Hepatic stellate cell (primary cell): ENCODE measurements around the gene GIMD1.
"Not testable (repeated sequence)": the region's sequence is repeated elsewhere in the genome, so short reads cannot be mapped to it uniquely, and the experiment has no call there.

Experiments
- DNase-seq: peaks from one replicate; pipeline ENCODE4 v3.0.0; 2011; ENCODE audit warnings: low spot score

GIMD1 gene

DNA sequence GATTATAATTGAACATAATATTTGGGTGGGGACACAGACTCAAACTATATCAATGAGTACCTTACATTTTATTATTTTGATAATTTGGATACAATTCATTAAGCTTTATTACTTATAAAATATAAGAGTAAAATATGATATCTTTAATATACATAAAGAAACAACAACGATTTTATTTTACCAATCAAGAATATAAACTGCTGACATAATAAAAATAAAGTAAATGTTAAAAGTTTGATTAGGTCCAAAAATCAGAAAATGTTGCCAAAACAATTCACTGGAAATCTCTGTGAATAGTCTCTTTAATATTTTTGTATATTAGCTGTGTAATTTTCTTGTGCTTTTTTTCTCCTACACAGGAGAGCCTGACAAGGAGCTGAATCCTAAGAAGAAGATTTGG lies 21.4 kb downstream of the GIMD1 start:
- no peak for DNase-seq

DNA sequence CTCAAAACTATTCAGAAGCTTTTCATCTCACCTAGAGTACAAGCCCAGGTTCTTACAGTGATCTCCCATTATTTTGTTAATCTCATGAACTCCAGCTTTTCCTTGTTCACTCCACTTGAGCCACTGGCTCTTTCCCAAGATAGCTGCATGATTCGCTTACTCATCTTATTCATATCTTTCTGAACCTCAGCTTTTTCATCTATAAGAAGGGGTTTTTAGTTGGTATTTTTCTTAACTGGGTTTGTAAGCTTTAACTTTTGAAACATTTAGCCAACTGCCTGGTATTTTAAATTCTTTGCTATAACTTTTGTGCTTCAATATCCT lies 24.0 kb downstream of the GIMD1 start:
- DNase-seq = no peak

DNA sequence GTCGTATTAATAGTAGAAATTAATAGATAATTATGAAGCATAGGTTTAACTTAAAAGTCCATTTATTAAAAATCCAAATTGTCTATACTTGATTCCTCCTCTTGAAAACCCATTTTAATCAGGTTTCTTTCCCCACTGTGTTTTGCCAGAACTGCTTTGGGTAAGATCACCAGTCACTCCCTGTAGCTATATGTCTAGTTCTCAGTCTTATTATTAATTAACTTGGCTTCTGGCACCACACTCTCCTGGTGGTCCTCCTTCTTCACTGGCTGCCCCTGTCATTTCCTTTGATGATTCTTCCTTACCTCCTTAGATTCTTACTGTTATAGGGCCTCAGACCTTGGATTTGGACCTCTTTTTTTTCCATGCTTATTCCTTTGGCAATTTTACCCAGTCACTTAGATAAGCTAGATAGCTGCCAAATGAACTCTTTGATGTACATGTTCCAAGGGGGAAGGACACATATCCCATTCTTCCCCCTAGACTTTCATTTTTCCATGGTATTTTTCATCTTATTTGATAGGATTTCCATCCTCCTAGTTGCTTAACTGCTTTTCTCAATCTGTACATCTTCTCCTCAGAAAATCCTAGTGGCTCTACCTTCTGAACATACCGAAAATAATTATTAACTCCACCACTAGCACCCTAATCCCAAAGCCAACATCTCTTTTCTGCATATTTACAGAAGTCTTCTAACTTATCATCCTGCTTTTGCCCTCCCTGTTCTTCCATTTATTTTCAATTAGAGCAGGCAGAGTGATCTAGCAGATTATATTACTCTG lies 24.5 kb downstream of the GIMD1 start:
- DNase-seq = no peak

DNA sequence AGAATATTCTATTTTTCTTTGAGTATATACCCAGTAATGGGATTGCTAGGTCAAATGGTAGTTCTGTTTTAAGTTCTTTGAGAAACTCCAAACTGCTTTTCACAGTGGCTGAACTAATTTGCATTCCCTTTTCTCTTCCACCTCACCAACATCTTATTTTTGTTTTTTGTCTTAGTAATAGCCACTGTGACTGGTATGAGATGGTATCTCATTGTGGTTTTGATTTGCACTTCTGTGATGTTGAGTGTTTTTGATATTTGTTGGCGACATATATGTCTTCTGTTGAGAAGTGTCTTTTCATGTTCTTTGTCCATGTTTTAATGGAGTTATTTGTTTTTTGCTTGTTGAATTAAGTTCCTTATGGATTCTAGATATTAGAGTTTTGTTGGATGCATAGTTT lies 27.8 kb downstream of the GIMD1 start:
- no peak for DNase-seq

DNA sequence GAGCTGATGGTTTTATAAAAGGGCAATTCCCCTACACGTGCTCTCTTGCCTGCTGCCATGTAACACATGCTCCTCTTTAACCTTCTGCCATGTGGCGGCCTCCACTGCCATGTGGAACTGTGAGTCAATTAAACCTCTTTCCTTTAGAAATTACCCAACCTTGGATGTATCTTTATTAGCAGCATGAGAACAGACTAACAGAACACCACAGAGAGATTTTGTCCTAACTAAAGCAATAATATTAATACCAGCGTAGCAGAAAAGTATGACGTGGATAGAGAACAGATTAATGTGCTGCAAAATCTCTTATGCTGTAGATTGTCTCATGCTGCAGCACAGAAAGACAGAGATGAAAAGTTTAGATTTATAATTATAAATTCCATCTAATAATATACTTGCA lies 29.1 kb downstream of the GIMD1 start:
- no peak for DNase-seq

DNA sequence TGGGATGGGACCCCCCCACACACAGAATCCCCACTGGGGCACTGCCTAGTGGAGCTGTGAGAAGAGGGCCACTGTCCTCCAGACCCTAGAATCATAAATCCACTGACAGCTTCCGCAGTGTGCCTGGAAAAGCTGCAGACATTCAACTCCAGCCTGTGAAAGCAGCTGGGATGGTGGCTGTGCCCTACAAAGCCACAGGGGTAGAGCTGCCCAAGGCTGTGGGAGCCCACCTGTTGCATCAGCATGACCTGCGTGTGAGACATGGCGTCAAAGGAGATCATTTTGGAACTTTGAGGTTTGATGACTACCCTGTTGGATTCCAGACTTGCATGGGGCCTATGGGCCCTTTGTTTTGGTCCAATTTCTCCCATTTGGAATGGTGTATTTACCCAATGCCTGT lies 29.9 kb downstream of the GIMD1 start:
- DNase-seq = no peak

DNA sequence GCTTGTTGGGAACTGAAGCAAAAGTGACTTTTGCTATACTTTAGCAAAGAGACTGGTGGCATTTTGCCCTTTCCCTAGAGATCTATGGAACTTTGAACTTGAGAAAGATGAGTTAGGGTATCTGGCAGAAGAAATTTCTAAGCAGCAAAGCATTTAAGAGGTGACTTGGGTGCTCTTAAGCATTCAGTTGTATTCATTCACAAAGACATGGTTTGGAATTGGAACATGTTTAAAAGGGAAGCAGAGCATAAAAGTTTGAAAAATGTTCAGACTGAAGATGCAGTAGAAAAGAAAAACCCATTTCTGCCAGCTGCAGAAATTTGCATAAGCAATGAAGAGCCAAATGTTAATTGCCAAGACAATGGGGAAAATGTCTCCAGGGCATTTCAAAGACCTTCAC lies 30.7 kb downstream of the GIMD1 start:
- no peak for DNase-seq

DNA sequence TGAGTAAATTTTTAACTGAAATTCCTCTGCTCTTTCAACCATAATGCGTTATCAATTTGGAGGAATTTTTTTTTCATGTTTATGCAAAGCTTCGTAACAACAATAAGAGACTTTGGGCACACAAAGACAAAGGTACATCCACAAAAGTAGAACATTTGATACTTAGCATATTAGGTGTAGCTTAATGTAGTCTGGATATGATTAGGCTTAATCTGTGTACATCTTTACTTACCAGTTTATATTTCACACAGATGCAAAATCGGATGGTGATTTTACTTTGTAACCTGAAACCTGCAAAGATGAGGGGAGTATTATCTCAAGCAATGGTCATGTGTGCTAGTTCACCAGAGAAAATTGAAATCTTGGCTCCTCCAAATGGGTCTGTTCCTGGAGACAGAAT lies 32.0 kb downstream of the GIMD1 start:
- DNase-seq = no peak

DNA sequence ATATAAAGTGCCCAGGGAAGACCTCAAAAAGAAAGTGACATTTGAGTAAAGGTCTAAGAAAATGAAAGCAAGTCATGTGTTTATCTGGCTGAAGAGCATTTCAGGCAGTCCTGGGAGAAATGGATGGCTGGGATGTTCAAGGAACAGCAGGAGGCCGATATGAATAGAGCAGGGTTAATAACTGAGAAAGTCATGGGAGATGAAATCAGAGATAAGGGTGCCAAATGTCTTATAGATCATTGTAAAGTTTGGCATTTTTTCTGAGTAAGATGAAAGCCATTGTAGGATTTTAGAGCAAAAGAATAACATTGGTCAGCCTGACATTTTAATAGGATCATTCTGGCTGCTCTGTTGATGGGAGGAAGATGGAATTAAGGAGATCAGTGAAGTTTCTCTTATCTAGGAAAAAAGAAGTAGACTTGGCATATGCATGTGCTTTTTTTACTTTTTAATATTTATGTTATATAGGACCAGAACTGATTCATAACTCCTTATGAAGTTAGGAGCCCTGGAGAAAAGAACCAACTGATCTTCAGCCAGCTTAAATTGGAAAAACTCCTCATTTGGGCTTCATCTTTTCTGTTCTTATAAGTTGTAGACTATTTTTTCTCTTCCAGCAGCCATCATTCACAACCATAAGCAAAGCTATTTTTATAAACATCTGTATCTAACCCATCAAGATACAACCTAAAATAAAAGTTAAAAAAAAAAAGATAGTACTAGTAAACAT lies 33.7 kb downstream of the GIMD1 start:
- DNase-seq = no peak

DNA sequence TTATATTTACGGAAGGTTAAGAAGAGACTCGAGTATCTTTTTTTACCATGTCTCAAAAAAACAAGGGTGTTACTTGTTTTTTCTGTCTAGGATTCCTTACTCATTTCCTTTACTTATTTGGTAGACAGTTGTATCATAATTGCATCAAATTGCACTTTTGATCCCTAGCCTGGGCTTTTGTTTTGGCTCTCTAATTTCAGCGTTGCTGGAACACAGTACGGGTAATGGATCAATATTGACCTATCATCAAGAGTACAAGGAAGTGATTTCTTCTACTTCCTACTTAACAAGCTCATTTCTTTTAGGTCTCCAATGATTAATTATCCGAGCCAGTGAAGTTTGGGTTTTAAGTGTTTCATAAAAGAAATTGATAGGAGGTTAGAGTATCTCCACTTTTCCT lies 35.4 kb downstream of the GIMD1 start:
- no peak for DNase-seq

DNA sequence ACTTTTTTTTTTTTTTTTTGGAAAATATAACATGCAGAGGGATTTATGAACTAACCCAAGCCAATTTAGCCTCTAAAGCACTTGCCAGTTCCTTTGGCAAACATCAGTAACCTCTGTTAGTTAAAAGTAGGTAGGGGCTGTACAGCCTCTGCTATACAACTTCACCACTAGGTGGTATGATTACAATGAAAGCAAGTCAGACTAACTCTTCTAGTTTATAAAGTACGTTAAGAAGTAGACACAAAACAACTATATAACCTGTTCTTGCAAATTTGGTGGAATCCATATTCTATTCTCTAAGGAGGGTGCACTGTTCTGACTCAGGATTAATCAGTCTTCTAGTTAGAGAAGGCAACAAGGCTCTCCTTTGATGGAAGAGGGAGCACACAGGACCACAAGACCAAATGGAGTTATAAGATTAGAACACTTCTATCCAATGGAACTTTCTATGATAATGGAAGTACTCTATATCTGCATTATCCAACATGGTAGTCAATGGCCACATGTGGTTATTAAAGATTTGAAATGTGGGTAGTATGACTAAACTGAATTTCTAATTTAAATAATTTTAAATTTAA lies 39.4 kb downstream of the GIMD1 start:
- no peak for DNase-seq

DNA sequence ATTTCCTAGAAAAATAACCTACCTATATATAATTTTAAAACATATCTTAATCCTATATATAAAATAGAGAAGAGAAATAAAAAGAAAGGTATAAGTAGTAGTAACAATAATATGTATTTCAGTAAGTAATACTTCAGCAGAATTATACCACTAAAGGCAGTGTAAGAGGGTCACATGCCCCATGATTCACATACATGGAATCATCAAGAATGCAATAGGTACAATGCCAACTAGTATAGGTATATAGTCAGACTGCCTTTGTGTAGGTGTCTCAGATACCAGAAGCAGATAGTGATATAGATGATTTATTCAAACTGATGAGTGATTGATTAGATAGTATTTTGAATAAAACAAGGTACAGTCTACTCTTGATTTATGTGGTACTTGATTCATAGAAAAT lies 42.8 kb downstream of the GIMD1 start:
- DNase-seq = no peak

DNA sequence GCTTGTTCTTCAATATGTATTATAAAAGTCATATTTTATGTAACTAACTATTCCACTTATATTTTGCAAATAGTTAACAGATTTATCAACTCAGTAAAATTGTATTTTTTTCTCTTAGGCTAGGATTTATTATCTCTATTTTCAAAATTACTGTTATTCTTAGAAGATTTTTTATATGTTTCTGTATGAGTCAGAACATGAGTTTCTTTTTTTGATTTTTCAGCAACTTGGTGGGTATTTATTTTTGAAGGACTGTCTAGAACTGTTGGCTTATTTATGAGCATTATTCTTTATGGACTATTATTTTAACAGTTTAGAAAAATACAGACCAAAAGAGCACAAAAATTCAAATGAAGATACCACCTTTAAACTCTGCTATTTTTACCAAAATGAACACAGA lies 45.5 kb downstream of the GIMD1 start:
- DNase-seq = no peak

DNA sequence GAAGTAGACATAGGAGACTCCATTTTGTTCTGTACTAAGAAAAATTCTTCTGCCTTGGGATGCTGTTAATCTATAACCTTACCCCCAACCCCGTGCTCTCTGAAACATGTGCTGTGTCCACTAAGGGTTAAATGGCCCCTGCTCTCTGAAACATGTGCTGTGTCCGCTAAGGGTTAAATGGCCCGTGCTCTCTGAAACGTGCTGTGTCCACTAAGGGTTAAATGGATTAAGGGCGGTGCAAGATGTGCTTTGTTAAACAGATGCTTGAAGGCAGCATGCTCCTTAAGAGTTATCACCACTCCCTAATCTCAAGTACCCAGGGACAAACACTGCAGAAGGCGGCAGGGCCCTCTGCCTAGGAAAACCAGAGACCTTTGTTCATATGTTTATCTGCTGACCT lies 46.8 kb downstream of the GIMD1 start:
- DNase-seq = not testable (repeated sequence)

DNA sequence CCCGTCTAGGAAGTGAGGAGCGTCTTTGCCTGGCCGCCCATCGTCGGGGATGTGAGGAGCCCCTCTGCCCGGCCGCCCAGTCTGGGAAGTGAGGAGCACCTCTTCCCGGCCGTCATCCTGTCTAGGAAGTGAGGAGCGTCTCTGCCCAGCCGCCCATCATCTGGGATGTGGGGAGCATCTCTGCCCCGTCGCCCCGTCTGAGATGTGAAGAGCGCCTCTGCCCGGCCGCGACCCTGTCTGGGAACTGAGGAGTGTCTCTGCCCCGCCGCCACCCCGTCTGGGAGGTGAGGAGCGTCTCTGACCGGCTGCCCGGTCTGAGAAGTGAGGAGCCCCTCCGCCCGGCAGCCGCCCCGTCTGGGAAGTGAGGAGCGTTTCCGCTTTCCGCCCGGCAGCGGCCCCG lies 47.4 kb downstream of the GIMD1 start:
- DNase-seq = not testable (repeated sequence)

DNA sequence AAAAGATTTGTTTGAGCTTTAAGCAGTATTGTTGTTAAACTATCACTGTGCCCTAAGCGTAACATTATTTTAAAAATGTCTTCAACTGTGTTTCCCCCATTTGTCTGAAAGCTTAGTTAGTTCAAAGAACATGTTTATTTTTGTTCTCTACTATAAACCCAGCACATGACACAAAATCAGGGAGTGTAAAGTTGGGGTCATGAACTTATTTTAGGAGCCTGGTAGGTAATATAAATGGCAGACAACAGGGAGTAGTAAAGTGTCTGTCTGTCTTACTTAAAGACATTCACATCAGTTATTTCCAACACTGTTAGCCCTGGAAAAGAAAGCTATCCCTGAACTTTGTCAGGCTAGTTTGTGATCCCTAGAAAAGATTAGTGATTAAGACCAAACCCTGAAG lies 48.3 kb downstream of the GIMD1 start:
- no peak for DNase-seq

DNA sequence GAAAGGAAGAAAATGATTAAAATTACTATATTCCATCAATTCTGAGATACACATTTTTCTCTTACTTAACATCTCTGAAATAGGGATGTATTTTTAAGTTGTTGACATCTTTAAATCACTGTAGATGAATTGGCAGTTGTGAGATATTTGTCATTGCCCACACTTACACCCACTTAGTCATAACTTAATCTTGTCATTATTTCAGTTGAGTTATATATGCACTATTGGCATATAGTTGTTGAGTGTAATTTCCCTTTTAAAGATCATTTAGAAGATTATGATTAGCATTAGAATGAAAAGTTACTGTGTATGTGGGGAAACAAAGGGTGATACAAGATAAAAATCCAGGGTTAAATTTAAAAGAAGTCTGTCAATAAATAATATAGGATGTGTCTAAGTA lies 50.1 kb downstream of the GIMD1 start:
- no peak for DNase-seq

DNA sequence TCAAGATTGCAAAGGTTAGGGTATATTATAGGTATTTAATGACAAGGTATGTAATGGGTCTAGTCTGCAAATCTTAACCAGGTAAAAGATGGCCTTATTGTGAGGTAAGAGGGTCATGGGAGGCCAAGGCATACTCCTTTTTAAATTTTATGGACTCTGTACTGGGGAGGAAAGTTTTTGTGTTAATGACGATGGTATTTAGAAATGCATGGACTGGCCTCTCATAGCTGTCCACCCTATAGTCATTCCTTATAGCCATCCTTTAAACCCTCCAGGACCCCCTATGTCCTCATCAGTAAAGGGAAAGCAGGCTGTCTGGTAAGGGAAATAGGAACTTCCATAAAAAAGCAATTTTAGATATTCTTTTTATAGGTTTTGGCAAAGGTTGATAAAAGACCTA lies 50.8 kb downstream of the GIMD1 start:
- DNase-seq = no peak

DNA sequence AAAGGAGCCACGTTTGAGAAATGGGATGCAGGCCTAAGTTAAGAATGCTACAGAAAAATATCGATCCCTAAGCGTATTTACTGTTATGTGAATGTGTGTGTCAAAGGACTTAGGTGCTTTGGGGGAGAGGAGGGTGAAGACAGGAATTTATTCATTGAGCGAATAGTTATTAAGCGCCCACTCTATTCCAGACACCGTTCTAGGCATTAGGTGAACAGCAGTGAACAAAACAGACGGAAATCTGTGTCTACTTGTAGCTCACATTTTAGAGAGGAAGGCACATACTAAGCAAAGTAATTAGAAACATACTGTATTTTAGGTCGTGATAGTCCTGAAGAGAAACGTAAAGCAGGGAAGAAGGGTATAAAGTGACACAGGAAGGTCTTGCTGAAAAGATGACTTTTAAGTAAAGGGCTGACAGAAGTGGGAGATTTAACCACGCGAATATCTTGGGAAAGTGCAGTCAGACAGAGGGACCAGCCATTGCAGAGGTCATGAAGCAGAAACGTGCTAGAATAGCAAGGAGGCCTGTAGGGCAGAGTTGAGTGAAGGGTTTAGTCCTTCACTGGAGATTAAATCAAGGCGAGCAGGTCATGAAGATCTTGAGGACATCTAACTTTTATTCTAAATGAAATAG lies 51.7 kb downstream of the GIMD1 start:
- DNase-seq = no peak

DNA sequence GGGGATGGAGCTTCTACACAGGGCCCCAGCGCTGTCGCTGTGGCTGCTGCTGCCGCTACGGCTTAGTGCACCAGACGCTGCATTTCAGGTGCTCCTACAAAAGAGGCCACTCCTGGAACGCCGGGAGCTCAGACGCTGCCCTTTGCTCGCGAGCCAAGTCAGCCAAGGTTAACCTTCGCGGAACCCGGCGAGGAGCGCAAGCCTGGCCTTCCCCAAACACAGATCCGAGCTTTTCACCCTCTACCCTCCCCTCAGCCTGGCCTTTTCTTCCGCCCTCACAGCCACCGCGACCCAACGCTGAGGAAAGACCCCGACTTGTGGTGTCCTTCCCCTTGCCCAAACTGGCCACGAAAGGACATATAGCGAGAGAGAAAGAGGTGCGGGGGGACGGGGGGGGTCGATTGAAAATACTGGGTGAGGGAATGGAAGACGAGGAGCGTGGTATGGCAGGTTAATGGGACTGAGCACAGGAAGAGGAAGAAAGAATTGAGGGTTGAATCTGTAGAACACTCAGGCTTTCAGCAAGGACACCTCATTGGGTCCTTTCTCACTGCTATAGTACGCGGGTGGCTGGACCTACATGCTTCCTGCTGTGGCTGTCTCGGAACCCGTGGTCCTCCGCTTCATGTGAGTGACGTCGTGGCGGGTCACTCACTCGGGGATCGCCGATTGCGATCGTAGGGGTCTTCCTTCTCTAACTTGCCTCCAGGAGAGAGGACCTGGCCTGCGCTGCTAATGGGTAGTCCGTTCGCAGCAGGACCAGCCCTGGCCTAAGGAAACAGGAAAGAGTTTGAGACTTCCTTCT lies 52.4 kb downstream of the GIMD1 start, which contains the start of the genes AIMP1 and TBCK:
AIMP1 (plus strand) TSS at position 583 of the 805 bp plus-strand sequence. CDS start 8,460 bp downstream, outside the sequence.
TBCK (minus strand) TSS at position 242 of the 805 bp plus-strand sequence. CDS start 7,249 bp downstream, outside the sequence.
- peak; percentile 78 for DNase-seq

DNA sequence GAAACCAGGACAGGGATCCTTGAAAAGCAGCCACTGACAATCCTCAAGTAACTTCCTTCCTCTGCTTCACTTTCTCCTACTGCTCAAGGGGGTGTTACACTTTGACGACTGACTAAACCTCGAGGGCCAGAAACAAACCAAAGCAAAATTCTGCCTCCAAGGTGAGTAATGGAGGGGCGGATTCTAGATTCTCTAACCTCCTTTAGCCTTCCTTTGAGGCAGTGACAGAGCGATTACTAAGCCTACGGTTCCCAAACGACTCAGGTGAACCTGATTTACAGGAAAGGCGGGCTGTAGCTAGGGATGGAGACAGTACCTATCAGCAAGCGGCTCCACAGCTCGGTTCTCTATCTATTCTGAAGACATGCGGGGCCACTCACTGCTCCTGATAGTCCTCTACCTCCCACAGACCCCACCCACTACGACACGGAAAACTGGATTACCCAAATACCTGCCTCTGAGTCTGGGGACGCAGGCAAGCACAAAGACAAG lies 53.1 kb downstream of the GIMD1 start:
- no peak for DNase-seq

DNA sequence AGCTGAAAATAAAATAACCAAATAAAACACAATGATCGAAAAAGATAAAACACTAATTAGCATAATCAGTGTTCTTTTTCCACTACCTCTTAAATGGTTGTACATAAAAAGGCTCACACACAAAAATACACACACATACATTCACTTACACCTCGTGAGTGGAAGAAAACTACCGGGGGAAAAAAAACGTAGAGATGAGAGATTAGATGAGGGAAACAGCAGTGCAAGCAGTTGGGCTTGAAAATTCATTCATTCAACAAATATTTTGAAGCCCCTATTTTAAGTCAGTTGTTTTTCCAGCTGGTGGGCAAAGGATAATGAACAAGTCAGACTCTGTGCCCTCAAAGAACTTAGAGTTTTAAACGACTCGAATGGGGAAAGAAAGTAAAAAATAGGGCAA lies 53.6 kb downstream of the GIMD1 start:
- no peak for DNase-seq
